ENCODE data around the gene NDST4. TPM values are rescaled to one million over a fixed set of nuclear protein-coding genes. Genes with fewer than 3 reads are reported as not detected.

Gene NDST4
- total and polyA plus RNA-seq, 2 donors from 2014 or later: not detected

GRCh38 chr4:114857831-114858230 is 255.6 kb downstream of the NDST4 start:
- no peaks in the 10 kb centered on the region for H3K4me1 ChIP-seq (ENCODE audit: control insufficient read depth in 2 of 3, insufficient read depth in 2 of 3, low read depth in 1 of 3, low read length in 3 of 3)
- intact Hi-C loops (cut with DNase I): no loop called here
- H3K4me3 ChIP-seq (ENCODE audit: low read length in 3 of 3): no peak overlapping the region
- H3K9ac ChIP-seq (ENCODE audit: low read length in 3 of 3): no peak overlapping the region
- no peaks in the 10 kb centered on the region for H3K9me3 ChIP-seq (ENCODE audit: control insufficient read depth in 2 of 3, insufficient read depth in 1 of 3, low read length in 3 of 3)
- no peaks in the 10 kb centered on the region for H3K27me3 ChIP-seq (ENCODE audit: control insufficient read depth, insufficient read depth, low read length)
- DNase-seq (no peak), FAIRE-seq (no peak)
- no peaks in the 10 kb centered on the region for H3K36me3 ChIP-seq (ENCODE audit: control insufficient read depth in 2 of 3, insufficient read depth in 3 of 3, low read length in 3 of 3)
- no peak overlapping the region for H3K27ac ChIP-seq (ENCODE audit: low read depth in 2 of 2, low read length in 2 of 2)
- TF ChIP-seq CTCF (IDR thresholded peaks at IDR 0.05; ENCODE audit: borderline replicate concordance, extremely low read depth, insufficient read depth): no peak

- Histone ChIP-seq H3K9me3 (ENCODE audit: control insufficient read depth in 2 of 3, insufficient read depth in 1 of 3, low read length in 3 of 3) (no peaks in the 10 kb centered on the region), H3K27me3 (ENCODE audit: control insufficient read depth, insufficient read depth, low read length) (no peaks in the 10 kb centered on the region), H3K4me1 (ENCODE audit: control insufficient read depth in 2 of 3, insufficient read depth in 2 of 3, low read depth in 1 of 3, low read length in 3 of 3) (no peaks in the 10 kb centered on the region), H3K9ac (ENCODE audit: low read length in 3 of 3) (no peak overlapping the region), H3K36me3 (ENCODE audit: control insufficient read depth in 2 of 3, insufficient read depth in 3 of 3, low read length in 3 of 3) (no peaks in the 10 kb centered on the region), H3K4me3 (ENCODE audit: low read length in 3 of 3) (no peak overlapping the region), H3K27ac (ENCODE audit: low read depth in 2 of 2, low read length in 2 of 2) (no peak overlapping the region)
- no peak for DNase-seq
- intact Hi-C loops (cut with DNase I): no loop called here
- TF ChIP-seq CTCF (IDR thresholded peaks at IDR 0.05; ENCODE audit: borderline replicate concordance, extremely low read depth, insufficient read depth): no peak
- FAIRE-seq: no peak
Observed at GRCh38 chr4:114839986-114840385, 273.4 kb downstream of the NDST4 start.

GRCh38 chr4:114830628-114831027 is 282.8 kb downstream of the NDST4 start:
- TF ChIP-seq CTCF (IDR thresholded peaks at IDR 0.05; ENCODE audit: borderline replicate concordance, extremely low read depth, insufficient read depth): no peak
- FAIRE-seq (no peak), DNase-seq (peak in 2 of 5 donors; percentile 9 to 30)
- Histone ChIP-seq H3K27me3 (ENCODE audit: control insufficient read depth, insufficient read depth, low read length) (no peaks in the 10 kb centered on the region), H3K36me3 (ENCODE audit: control insufficient read depth in 2 of 3, insufficient read depth in 3 of 3, low read length in 3 of 3) (no peaks in the 10 kb centered on the region), H3K9ac (ENCODE audit: low read length in 3 of 3) (no peak overlapping the region), H3K4me3 (ENCODE audit: low read length in 3 of 3) (no peak overlapping the region), H3K4me1 (ENCODE audit: control insufficient read depth in 2 of 3, insufficient read depth in 2 of 3, low read depth in 1 of 3, low read length in 3 of 3) (no peaks in the 10 kb centered on the region), H3K27ac (ENCODE audit: low read depth in 2 of 2, low read length in 2 of 2) (no peak overlapping the region), H3K9me3 (ENCODE audit: control insufficient read depth in 2 of 3, insufficient read depth in 1 of 3, low read length in 3 of 3) (no peaks in the 10 kb centered on the region)
- intact Hi-C loops (cut with DNase I): no loop called here

GRCh38 chr4:114827651-114828050 is 285.8 kb downstream of the NDST4 start:
- no peaks in the 10 kb centered on the region for H3K36me3 ChIP-seq (ENCODE audit: control insufficient read depth in 2 of 3, insufficient read depth in 3 of 3, low read length in 3 of 3)
- TF ChIP-seq CTCF (IDR thresholded peaks at IDR 0.05; ENCODE audit: borderline replicate concordance, extremely low read depth, insufficient read depth): no peak
- no peaks in the 10 kb centered on the region for H3K9me3 ChIP-seq (ENCODE audit: control insufficient read depth in 2 of 3, insufficient read depth in 1 of 3, low read length in 3 of 3)
- H3K9ac ChIP-seq (ENCODE audit: low read length in 3 of 3): no peak overlapping the region
- intact Hi-C loops (cut with DNase I): no loop called here
- DNase-seq: no peak
- H3K4me1 ChIP-seq (ENCODE audit: control insufficient read depth in 2 of 3, insufficient read depth in 2 of 3, low read depth in 1 of 3, low read length in 3 of 3): no peaks in the 10 kb centered on the region
- no peak overlapping the region for H3K4me3 ChIP-seq (ENCODE audit: low read length in 3 of 3)
- no peak for FAIRE-seq
- H3K27me3 ChIP-seq (ENCODE audit: control insufficient read depth, insufficient read depth, low read length): no peaks in the 10 kb centered on the region
- H3K27ac ChIP-seq (ENCODE audit: low read depth in 2 of 2, low read length in 2 of 2): no peak overlapping the region

Measured in kidney (tissue), 14 donors.